IPS DF 4.7 (cell line): ENCODE data around the gene ELP4.
"Not testable (repeated sequence)": the region's sequence is repeated elsewhere in the genome, so short reads cannot be mapped to it uniquely, and the experiment has no call there.

Experiments
- DNase-seq: peaks from one replicate; pipeline ENCODE4 v3.0.0-alpha.2; 2013; ENCODE audit warnings: low spot score; ENCODE audit errors: extremely low read depth

ELP4 gene

GRCh38 chr11:31697049-31697448 lies 187.5 kb downstream of the ELP4 start:
- DNase-seq: not testable (repeated sequence)

- DNase-seq: no peak
Observed at GRCh38 chr11:31699066-31699465, 189.5 kb downstream of the ELP4 start.

GRCh38 chr11:31702966-31703365 lies 193.4 kb downstream of the ELP4 start:
- DNase-seq: no peak

GRCh38 chr11:31706357-31706756 lies 196.8 kb downstream of the ELP4 start:
- DNase-seq: no peak

GRCh38 chr11:31711137-31711536 lies 201.6 kb downstream of the ELP4 start:
- no peak for DNase-seq

GRCh38 chr11:31712851-31713250 lies 203.3 kb downstream of the ELP4 start:
- no peak for DNase-seq

- DNase-seq: no peak
Observed at GRCh38 chr11:31714840-31715239, 205.3 kb downstream of the ELP4 start.

- DNase-seq: no peak
Observed at GRCh38 chr11:31720225-31720624, 210.7 kb downstream of the ELP4 start.

- DNase-seq: no peak
Observed at GRCh38 chr11:31720671-31721365, 211.3 kb downstream of the ELP4 start.

GRCh38 chr11:31722754-31723153 lies 213.2 kb downstream of the ELP4 start:
- DNase-seq: no peak

- DNase-seq: no peak
Observed at GRCh38 chr11:31725176-31725575, 215.6 kb downstream of the ELP4 start.

GRCh38 chr11:31728432-31728831 lies 218.9 kb downstream of the ELP4 start:
- DNase-seq: no peak

- no peak for DNase-seq
Observed at GRCh38 chr11:31740131-31740530, 230.6 kb downstream of the ELP4 start.

GRCh38 chr11:31740731-31741368 lies 231.3 kb downstream of the ELP4 start:
- not testable (repeated sequence) for DNase-seq

GRCh38 chr11:31747581-31747980 lies 238.0 kb downstream of the ELP4 start:
- DNase-seq: no peak

- no peak for DNase-seq
Observed at GRCh38 chr11:31757260-31757835, 247.8 kb downstream of the ELP4 start.

- no peak for DNase-seq
Observed at GRCh38 chr11:31761636-31762035, 252.1 kb downstream of the ELP4 start.

- DNase-seq: no peak
Observed at GRCh38 chr11:31763296-31763695, 253.7 kb downstream of the ELP4 start.

GRCh38 chr11:31764261-31764660 lies 254.7 kb downstream of the ELP4 start:
- DNase-seq: no peak

- DNase-seq: no peak
Observed at GRCh38 chr11:31764766-31765165, 255.2 kb downstream of the ELP4 start.

- DNase-seq: no peak
Observed at GRCh38 chr11:31767066-31767465, 257.5 kb downstream of the ELP4 start.

GRCh38 chr11:31767685-31768084 lies 258.1 kb downstream of the ELP4 start:
- DNase-seq: no peak
